SK-N-SH treated with all-trans-retinoic acid at 6 μM for 48 hours (cell line): Measurements from ENCODE around the gene OSBPL7.
A peak's percentile ranks its signal among the peaks of the same experiment; 100 is the strongest.
"Not testable (repeated sequence)": the region's sequence is repeated elsewhere in the genome, so short reads cannot be mapped to it uniquely, and the experiment has no call there.

ENCODE experiments used
- ATAC-seq: fragments of 200-7000 bp; cut with Tn5 transposase; 3 replicates; pipeline ENCODE4 v1.9.1; 2020; ENCODE audit warnings: mild to moderate bottlenecking, moderate library complexity
- ARNTL ChIP-seq: fragments of 450-650 bp; formaldehyde crosslinking; IDR thresholded peaks from 2 replicates; pipeline ENCODE4 v1.5.0; 2020; ENCODE audit warnings: low read depth, mild to moderate bottlenecking, moderate library complexity, borderline replicate concordance
- BACH2 ChIP-seq: fragments of 250-450 bp; sonication (Bioruptor Pico); IDR thresholded peaks from 2 replicates; pipeline ENCODE4 v1.9.0; 2021; ENCODE audit warnings: mild to moderate bottlenecking, borderline replicate concordance
- CSDC2 ChIP-seq: fragments of 250-450 bp; sonication (Bioruptor Pico); IDR thresholded peaks from 2 replicates; pipeline ENCODE4 v1.5.0; 2020; ENCODE audit warnings: mild to moderate bottlenecking, moderate library complexity
- CSRNP3 ChIP-seq: fragments of 250-450 bp; sonication (Bioruptor Pico); IDR thresholded peaks from 2 replicates; pipeline ENCODE4 v1.5.1; 2021; ENCODE audit warnings: mild to moderate bottlenecking, moderate library complexity
- ESRRG ChIP-seq: fragments of 250-450 bp; sonication (Bioruptor Pico); IDR thresholded peaks from 2 replicates; pipeline ENCODE4 v1.6.1; 2021; ENCODE audit warnings: mild to moderate bottlenecking
- GLIS3 ChIP-seq: fragments of 250-450 bp; sonication (Bioruptor Pico); IDR thresholded peaks from 2 replicates; pipeline ENCODE4 v1.5.0; 2020; ENCODE audit warnings: mild to moderate bottlenecking, moderate library complexity
- ISL1 ChIP-seq: fragments of 250-450 bp; sonication (Bioruptor Pico); IDR thresholded peaks from 2 replicates; pipeline ENCODE4 v2.1.2; 2022; ENCODE audit warnings: mild to moderate bottlenecking, moderate library complexity
- OSR1 ChIP-seq: fragments of 250-450 bp; sonication (Bioruptor Pico); IDR thresholded peaks from 2 replicates; pipeline ENCODE4 v1.8.0; 2022; ENCODE audit warnings: moderate library complexity, mild to moderate bottlenecking, inconsistent platforms
- PATZ1 ChIP-seq: fragments of 250-450 bp; sonication (Bioruptor Pico); IDR thresholded peaks from 2 replicates; pipeline ENCODE4 v1.8.0; 2020; ENCODE audit warnings: mild to moderate bottlenecking, moderate library complexity, borderline replicate concordance
- RARB ChIP-seq: fragments of 250-450 bp; sonication (Bioruptor Pico); IDR thresholded peaks from 2 replicates; pipeline ENCODE4 v1.8.0; 2021; ENCODE audit warnings: mild to moderate bottlenecking, moderate library complexity
- SNAI2 ChIP-seq: fragments of 250-450 bp; sonication (Bioruptor Pico); IDR thresholded peaks from 2 replicates; pipeline ENCODE4 v1.5.0; 2020; ENCODE audit warnings: mild to moderate bottlenecking, moderate library complexity
- TCF4 ChIP-seq: fragments of 250-450 bp; sonication (Bioruptor Pico); IDR thresholded peaks from 2 replicates; pipeline ENCODE4 v1.8.0; 2021; ENCODE audit warnings: mild to moderate bottlenecking, moderate library complexity, borderline replicate concordance
- TOX ChIP-seq: fragments of 250-450 bp; sonication (Bioruptor Pico); IDR thresholded peaks from 2 replicates; pipeline ENCODE4 v1.8.0; 2021; ENCODE audit warnings: mild to moderate bottlenecking, moderate library complexity, borderline replicate concordance
- TSHZ2 ChIP-seq: fragments of 250-450 bp; sonication (Bioruptor Pico); IDR thresholded peaks from 2 replicates; pipeline ENCODE4 v1.5.0; 2020; ENCODE audit warnings: mild to moderate bottlenecking, moderate library complexity
- ZC3H10 ChIP-seq: fragments of 250-450 bp; sonication (Bioruptor Pico); IDR thresholded peaks from 2 replicates; pipeline ENCODE4 v1.5.1; 2021; ENCODE audit warnings: mild to moderate bottlenecking, moderate library complexity
- ZFP3 ChIP-seq: fragments of 250-450 bp; sonication (Bioruptor Pico); IDR thresholded peaks from 2 replicates; pipeline ENCODE4 v1.5.0; 2020; ENCODE audit warnings: mild to moderate bottlenecking, moderate library complexity
- ZNF565 ChIP-seq: fragments of 450-650 bp; formaldehyde crosslinking; conservative IDR thresholded peaks from 2 replicates; pipeline ENCODE4 v1.5.0; 2020; ENCODE audit warnings: low read depth, mild to moderate bottlenecking, moderate library complexity
- ZNF70 ChIP-seq: fragments of 450-650 bp; formaldehyde crosslinking; IDR thresholded peaks from 2 replicates; pipeline ENCODE4 v1.5.0; 2020; ENCODE audit warnings: mild to moderate bottlenecking, moderate library complexity
- ZNF8 ChIP-seq: fragments of 450-650 bp; formaldehyde crosslinking; IDR thresholded peaks from 2 replicates; pipeline ENCODE4 v1.5.0; 2020; ENCODE audit warnings: mild to moderate bottlenecking, moderate library complexity
- TF ChIP-seq, protein P1 (sequence below): fragments of 250-450 bp; sonication (Bioruptor Pico); IDR thresholded peaks from 2 replicates; pipeline ENCODE4 v1.8.0; 2021; ENCODE audit warnings: low read depth, mild to moderate bottlenecking, moderate library complexity, borderline replicate concordance

OSBPL7 gene

GRCh38 chr17:47776330-47777197, 45.0 kb downstream of the OSBPL7 start:
- ATAC-seq: peak; percentile 90
- TF ChIP-seq CSDC2 (CRISPR knock-in tag) (no peak), SNAI2 (CRISPR knock-in tag) (no peak), OSR1 (no peak), CSRNP3 (no peak), ZNF70 (no peak), RARB (no peak), GLIS3 (CRISPR knock-in tag) (no peak), ARNTL (CRISPR knock-in tag) (no peak), BACH2 (CRISPR knock-in tag) (no peak), TOX (CRISPR knock-in tag) (no peak), ZFP3 (CRISPR knock-in tag) (no peak), ZNF565 (CRISPR knock-in tag) (no peak), TCF4 (no peak)
- TF ChIP-seq, protein P1, sequence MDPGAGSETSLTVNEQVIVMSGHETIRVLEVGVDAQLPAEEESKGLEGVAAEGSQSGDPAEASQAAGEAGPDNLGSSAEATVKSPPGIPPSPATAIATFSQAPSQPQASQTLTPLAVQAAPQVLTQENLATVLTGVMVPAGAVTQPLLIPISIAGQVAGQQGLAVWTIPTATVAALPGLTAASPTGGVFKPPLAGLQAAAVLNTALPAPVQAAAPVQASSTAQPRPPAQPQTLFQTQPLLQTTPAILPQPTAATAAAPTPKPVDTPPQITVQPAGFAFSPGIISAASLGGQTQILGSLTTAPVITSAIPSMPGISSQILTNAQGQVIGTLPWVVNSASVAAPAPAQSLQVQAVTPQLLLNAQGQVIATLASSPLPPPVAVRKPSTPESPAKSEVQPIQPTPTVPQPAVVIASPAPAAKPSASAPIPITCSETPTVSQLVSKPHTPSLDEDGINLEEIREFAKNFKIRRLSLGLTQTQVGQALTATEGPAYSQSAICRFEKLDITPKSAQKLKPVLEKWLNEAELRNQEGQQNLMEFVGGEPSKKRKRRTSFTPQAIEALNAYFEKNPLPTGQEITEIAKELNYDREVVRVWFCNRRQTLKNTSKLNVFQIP: no peak

DNA sequence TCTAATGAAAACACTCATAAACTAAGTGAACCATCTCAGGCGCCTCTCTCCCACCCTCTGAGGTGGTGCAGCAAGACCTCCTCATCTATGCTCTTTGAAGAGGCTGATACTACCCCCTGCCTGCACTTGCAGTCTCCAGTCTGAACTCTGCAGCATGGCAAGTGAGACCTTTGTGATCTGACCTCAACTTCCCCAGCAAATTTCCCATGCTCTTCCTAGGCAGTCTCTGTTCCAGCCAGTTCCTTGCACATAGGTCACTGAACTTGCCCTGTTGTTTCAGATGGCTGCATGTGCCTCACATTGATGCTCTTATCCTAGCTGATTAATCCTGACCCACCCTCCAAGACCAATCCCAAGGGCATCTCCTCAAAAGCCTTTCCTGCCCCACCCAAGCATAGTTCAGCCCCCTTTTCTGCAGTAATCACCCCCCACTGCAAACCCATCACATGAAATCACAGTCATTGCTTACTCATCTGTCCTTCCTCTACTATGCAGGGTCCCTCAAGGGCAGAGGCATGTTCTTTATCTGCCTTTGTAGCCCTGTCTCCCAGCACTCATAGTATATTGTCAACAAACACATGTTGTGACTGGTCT, 46.5 kb downstream of the OSBPL7 start:
- TF ChIP-seq ISL1 (CRISPR knock-in tag) (no peak), CSRNP3 (no peak), ZNF70 (no peak), ZC3H10 (no peak), ARNTL (CRISPR knock-in tag) (no peak), SNAI2 (CRISPR knock-in tag) (no peak), BACH2 (CRISPR knock-in tag) (no peak)
- no peak for ATAC-seq

DNA sequence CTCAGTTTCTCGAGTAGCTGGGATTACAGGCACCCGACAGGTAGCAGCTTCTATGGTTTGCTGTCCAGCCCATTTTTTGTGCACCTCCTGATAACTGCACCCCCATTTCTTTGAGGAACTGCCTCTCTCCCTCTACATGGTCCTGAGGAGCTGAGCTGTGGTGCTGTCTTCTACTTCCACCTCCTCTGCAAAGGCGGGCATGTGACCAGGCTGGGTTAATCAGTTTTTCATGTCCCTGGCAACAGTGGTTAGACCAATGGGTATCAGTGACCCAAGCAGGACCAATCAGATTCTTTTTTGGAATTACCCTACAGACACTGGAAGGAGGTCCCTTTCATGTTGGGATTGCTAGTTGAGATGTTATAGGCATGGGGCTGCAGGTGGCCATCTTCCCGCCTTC, 47.3 kb downstream of the OSBPL7 start:
- TF ChIP-seq ZNF70 (no peak), ESRRG (CRISPR knock-in tag) (no peak), ARNTL (CRISPR knock-in tag) (no peak), TOX (CRISPR knock-in tag) (no peak), ZC3H10 (no peak), RARB (no peak), ISL1 (CRISPR knock-in tag) (no peak), ZFP3 (CRISPR knock-in tag) (no peak), SNAI2 (CRISPR knock-in tag) (no peak), CSRNP3 (no peak), PATZ1 (CRISPR knock-in tag) (no peak), OSR1 (no peak), TSHZ2 (CRISPR knock-in tag) (no peak), ZNF8 (CRISPR knock-in tag) (no peak)
- TF ChIP-seq, protein P1: no peak
- no peak for ATAC-seq

DNA sequence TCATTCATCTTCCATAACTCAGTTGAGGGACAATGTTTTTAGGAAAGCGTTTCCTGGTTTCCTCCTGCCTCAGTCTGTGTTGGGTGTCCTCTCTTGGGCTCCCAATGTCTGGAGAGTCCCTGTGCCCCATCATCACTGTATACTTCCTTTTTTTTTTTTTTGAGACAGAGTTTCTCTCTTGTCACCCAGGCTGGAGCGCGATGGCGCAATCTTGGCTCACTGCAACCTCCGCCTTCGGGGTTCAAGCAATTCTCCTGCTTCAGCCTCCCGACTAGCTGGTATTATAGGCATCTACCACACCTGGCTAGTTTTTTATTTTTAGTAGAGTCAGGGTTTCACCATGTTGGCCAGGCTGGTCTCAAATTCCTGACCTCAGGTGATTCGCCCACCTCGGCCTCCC, 47.9 kb downstream of the OSBPL7 start:
- ATAC-seq: not testable (repeated sequence)
